ENCODE data around the gene BATF.

Gene BATF

GRCh38 chr14:75499084-75499875 is 23.0 kb upstream of the BATF start:
- DNase-seq (ENCODE audit: low spot score) = no peak

- no peak for DNase-seq (ENCODE audit: low spot score)
These were observed 21.2 kb upstream of the BATF start for GRCh38 chr14:75501080-75501479.

GRCh38 chr14:75504411-75504810 is 17.9 kb upstream of the BATF start:
- no peak for DNase-seq (ENCODE audit: low spot score)

GRCh38 chr14:75506930-75507329 is 15.3 kb upstream of the BATF start:
- no peak for DNase-seq (ENCODE audit: low spot score)

GRCh38 chr14:75510547-75510946 is 11.7 kb upstream of the BATF start:
- DNase-seq (ENCODE audit: low spot score) = no peak

GRCh38 chr14:75511201-75511600 is 11.1 kb upstream of the BATF start:
- no peak for DNase-seq (ENCODE audit: low spot score)

GRCh38 chr14:75513911-75514672 is 8.2 kb upstream of the BATF start:
- no peak for DNase-seq (ENCODE audit: low spot score)

- DNase-seq (ENCODE audit: low spot score) = no peak
These were observed 7.3 kb upstream of the BATF start for GRCh38 chr14:75514673-75515628.

- no peak for DNase-seq (ENCODE audit: low spot score)
These were observed 6.7 kb upstream of the BATF start for GRCh38 chr14:75515629-75515996.

- DNase-seq (ENCODE audit: low spot score) = no peak
These were observed 3.6 kb upstream of the BATF start for GRCh38 chr14:75518625-75519024.

GRCh38 chr14:75519394-75519793 is 2.9 kb upstream of the BATF start:
- no peak for DNase-seq (ENCODE audit: low spot score)

- DNase-seq (ENCODE audit: low spot score) = no peak
These were observed 2.2 kb upstream of the BATF start for GRCh38 chr14:75519826-75520728.

GRCh38 chr14:75520852-75521251 is 1.4 kb upstream of the BATF start:
- no peak for DNase-seq (ENCODE audit: low spot score)

- no peak for DNase-seq (ENCODE audit: low spot score)
These were observed 662 bp upstream of the BATF start for GRCh38 chr14:75521415-75522199.

GRCh38 chr14:75522983-75523318 is 682 bp downstream of the BATF start:
- no peak for DNase-seq (ENCODE audit: low spot score)

- no peak for DNase-seq (ENCODE audit: low spot score)
These were observed 1.5 kb downstream of the BATF start for GRCh38 chr14:75523771-75524171.

GRCh38 chr14:75525969-75526368 is 3.7 kb downstream of the BATF start:
- no peak for DNase-seq (ENCODE audit: low spot score)

GRCh38 chr14:75527449-75528163 is 5.3 kb downstream of the BATF start:
- DNase-seq (ENCODE audit: low spot score) = no peak

- no peak for DNase-seq (ENCODE audit: low spot score)
These were observed 9.0 kb downstream of the BATF start for GRCh38 chr14:75531256-75531655.

All from pons (tissue), 1 donor.